Nephron (organoid): ENCODE measurements around the gene MED9.
A peak's percentile ranks its signal among the peaks of the same experiment; 100 is the strongest.

Experiments used
- H3K27ac Mint-ChIP-seq, 3 experiments: 2 replicates each; pipeline ENCODE4 v1.8.0; 2020; ENCODE audit warnings: mixed read lengths in 3 of 3, mild to moderate bottlenecking in 2 of 3, moderate library complexity in 1 of 3
- H3K27me3 Mint-ChIP-seq: 2 replicates; pipeline ENCODE4 v1.8.0; 2021; ENCODE audit warnings: low read depth, mild to moderate bottlenecking, moderate library complexity, mixed read lengths
- H3K36me3 Mint-ChIP-seq: 2 replicates; pipeline ENCODE4 v1.8.0; 2020; ENCODE audit warnings: low read depth, mixed read lengths
- H3K4me1 Mint-ChIP-seq: 2 replicates; pipeline ENCODE4 v1.8.0; 2020; ENCODE audit warnings: mixed read lengths
- H3K4me3 Mint-ChIP-seq, 3 experiments: 2 replicates each; pipeline ENCODE4 v1.8.0; 2020; ENCODE audit warnings: mild to moderate bottlenecking in 3 of 3, mixed read lengths in 3 of 3, moderate library complexity in 2 of 3
- H3K9me3 Mint-ChIP-seq: 2 replicates; pipeline ENCODE4 v1.8.0; 2020; ENCODE audit warnings: mixed read lengths
- CTCF ChIP-seq, 3 experiments: fragments of 200-600 bp; sonication (generic); IDR thresholded peaks; one replicate each; pipeline ENCODE4 v1.5.0; 2021; ENCODE audit warnings: antibody characterized with exemption in 3 of 3; ENCODE audit not compliant: unreplicated experiment in 3 of 3

The MED9 gene

DNA sequence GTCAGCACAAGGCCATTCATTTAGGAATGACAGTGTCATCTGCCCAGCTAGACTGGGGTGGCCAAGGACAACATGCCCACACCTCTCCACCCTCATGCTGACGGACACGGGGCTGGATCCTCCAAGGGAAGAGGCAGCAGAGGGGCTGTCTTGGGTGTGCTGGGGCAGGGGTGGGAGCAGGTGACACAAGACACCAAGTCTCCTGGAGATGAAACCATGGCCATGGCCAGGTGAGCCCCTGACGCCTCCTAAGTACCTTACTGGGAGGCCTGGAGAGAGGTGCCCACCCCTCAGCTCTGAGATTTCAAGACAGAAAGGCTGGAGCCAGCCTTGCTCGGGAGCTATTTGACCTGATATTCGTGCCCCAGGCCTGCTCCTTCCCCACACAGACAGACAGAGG is 28.4 kb downstream of the MED9 start:
- H3K27ac Mint-ChIP-seq = no peak overlapping the region
- H3K27me3 Mint-ChIP-seq = peaks cover 16% of the 10 kb centered on the region
- no peaks in the 10 kb centered on the region for H3K36me3 Mint-ChIP-seq
- no peaks in the 10 kb centered on the region for H3K9me3 Mint-ChIP-seq
- no peak for TF ChIP-seq CTCF (IDR thresholded peaks at IDR 0.05; ENCODE audit: unreplicated experiment in 3 of 3)
- H3K4me3 Mint-ChIP-seq = no peak overlapping the region
- H3K4me1 Mint-ChIP-seq = peaks cover 31% of the 10 kb centered on the region

DNA sequence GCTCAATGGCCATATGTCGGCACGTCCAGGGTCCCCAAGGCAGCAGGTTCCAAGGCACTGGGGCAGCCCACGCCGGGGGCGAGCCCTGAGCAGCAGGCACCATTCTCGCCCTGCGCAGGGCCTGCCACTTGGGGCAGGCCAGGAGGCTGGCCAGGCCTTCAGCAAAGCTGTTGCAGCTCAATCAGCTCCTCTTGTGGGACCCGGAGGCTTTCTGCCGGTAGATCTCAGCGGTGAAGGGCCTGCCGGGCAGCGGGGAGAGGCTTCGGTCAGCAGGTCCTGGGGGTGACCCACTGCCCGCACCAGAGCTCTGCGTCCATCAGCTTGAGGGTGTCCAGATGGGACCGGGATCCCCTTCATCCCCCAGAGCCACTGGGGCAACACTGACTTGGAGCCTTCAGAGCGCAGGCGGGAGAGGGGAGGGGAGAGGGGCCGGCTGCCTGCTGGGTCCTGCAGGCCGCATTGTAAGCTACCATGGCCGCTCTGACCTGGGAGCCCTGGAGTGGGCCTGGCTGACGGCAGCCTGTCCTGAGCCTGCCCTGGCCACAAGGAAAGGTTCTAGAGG is 28.9 kb downstream of the MED9 start:
- Mint-ChIP-seq H3K27me3 (peaks cover 11% of the 10 kb centered on the region), H3K4me3 (no peak overlapping the region), H3K36me3 (no peaks in the 10 kb centered on the region), H3K4me1 (peaks cover 31% of the 10 kb centered on the region), H3K27ac (no peak overlapping the region), H3K9me3 (no peaks in the 10 kb centered on the region)
- no peak for TF ChIP-seq CTCF (IDR thresholded peaks at IDR 0.05; ENCODE audit: unreplicated experiment in 3 of 3)

- no peak overlapping the region for H3K4me3 Mint-ChIP-seq
- peaks cover 6% of the 10 kb centered on the region for H3K27me3 Mint-ChIP-seq
- no peaks in the 10 kb centered on the region for H3K9me3 Mint-ChIP-seq
- H3K4me1 Mint-ChIP-seq = peaks cover 31% of the 10 kb centered on the region
- H3K36me3 Mint-ChIP-seq = no peaks in the 10 kb centered on the region
- peak overlapping the region in 1 of 3 experiments; percentile 22 for H3K27ac Mint-ChIP-seq
- TF ChIP-seq CTCF (IDR thresholded peaks at IDR 0.05; ENCODE audit: unreplicated experiment in 3 of 3) = no peak
These were observed 29.5 kb downstream of the MED9 start for GRCh38 chr17:17506181-17506741.

DNA sequence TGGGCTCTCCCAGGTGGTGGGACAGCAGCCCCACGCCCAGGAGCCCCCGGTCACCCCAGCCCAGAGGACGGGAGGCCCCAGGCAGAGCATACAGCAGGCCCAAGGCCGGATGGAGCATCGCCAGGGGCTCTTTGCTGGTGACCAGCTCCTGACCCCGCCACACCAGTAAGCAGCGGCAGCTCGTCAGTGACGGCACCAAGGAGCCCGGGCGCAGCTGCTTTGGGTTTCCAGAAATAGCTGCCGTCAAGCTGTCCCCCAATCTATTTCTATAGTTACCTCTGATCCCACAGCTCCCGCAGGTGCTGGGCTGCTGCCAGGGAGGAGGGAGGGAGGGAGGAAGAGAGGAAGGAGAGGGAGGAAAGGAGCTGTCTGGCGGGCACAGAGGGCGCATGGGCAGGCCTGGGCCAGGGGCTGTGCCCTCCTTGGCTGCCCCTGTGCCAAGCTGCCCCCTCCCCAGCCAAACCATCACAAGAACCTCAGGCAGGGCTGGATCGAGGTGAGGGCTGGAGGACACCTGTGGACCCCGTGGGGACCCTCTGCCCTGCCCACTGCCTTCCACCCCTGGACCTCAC is 30.2 kb downstream of the MED9 start:
- Mint-ChIP-seq H3K27me3 (peaks cover 3% of the 10 kb centered on the region), H3K36me3 (no peaks in the 10 kb centered on the region), H3K4me3 (no peak overlapping the region), H3K4me1 (peaks cover 31% of the 10 kb centered on the region), H3K27ac (no peak overlapping the region), H3K9me3 (no peaks in the 10 kb centered on the region)
- no peak for TF ChIP-seq CTCF (IDR thresholded peaks at IDR 0.05; ENCODE audit: unreplicated experiment in 3 of 3)

DNA sequence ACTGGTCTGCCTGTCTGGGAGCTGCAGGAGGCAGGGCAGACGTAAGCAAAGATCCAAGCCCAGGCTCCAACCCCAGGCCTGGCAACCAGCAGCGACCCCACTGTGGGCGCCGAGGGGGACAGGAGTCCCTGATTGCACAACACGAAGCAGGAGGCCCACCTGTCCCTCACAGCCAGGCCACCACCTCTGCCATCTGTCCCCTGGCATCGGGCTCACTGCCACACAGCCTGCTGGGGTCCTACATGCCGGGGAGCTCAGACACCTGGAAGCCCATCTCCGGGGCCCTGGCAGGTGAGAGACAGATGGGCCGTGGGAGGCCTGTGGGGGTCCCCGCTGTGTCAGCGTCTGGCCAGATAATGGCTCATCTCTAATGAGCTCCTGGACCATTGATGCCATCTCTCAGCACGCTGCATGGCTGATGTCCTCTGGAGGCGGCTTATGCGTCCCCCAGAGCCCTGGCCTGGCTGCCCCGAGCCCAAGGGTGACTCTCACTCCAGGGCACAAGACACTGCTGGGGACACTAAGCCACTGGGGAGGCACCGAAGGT is 30.7 kb downstream of the MED9 start:
- no peaks in the 10 kb centered on the region for H3K36me3 Mint-ChIP-seq
- H3K27me3 Mint-ChIP-seq = peaks cover 3% of the 10 kb centered on the region
- H3K27ac Mint-ChIP-seq = peak overlapping the region in 1 of 3 experiments; percentile 29
- H3K4me3 Mint-ChIP-seq = no peak overlapping the region
- TF ChIP-seq CTCF (IDR thresholded peaks at IDR 0.05; ENCODE audit: unreplicated experiment in 3 of 3) = no peak
- no peaks in the 10 kb centered on the region for H3K9me3 Mint-ChIP-seq
- peaks cover 29% of the 10 kb centered on the region for H3K4me1 Mint-ChIP-seq
